DMS 273 treated with DMSO at 0.1 percent for 48 hours (cell line): ENCODE results near the gene PI4KA.
"Not testable (repeated sequence)": the region's sequence is repeated elsewhere in the genome, so short reads cannot be mapped to it uniquely, and the experiment has no call there.

Source experiments
- DNase-seq: peaks from one replicate; lab custom pipeline; 2025; lab: John Stamatoyannopoulos, UW

The PI4KA gene

DNA sequence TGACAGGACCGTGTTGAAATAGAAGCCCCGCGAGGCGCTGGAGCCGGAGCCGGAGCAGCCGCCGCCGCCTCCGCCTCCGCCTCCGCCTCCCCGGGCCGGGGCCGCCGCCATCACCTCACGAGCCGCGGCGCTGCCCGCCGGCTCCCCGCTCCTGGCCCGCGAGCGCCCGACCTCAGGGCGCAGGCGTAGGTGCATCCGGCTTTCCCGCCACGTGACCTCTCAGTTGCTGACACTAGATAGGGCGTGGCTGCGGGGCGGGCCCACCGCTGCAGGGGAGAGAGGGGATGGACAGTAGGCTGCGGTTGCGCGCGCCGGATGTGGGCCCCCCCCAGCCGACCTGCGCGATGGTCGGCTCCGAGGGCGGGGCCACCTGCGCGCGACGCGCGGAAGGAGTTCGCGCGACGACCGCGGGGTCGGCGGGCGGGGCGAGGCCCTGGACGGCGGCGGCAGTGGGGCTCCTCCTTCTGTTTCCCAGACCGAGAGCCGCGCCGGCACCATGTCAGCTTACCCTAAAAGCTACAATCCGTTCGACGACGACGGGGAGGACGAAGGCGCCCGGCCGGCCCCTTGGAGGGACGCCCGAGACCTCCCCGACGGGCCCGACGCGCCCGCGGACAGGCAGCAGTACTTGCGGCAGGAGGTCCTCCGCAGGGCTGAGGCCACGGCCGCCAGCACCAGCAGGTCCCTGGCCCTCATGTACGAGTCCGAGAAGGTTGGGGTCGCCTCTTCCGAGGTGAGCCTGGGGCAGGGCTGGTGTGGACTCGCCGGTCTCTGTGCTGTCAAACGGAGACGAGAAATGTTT, at the start of gene PI4KA, which contains the start of gene SNAP29:
Gene PI4KA (minus strand): TSS at position 197 of the 802 bp plus-strand sequence. CDS start 86 bp downstream, at position 111.
Gene SNAP29 (plus strand): TSS at position 393 of the 802 bp plus-strand sequence. CDS start 104 bp downstream, at position 497.
- peak; percentile 76 for DNase-seq

DNA sequence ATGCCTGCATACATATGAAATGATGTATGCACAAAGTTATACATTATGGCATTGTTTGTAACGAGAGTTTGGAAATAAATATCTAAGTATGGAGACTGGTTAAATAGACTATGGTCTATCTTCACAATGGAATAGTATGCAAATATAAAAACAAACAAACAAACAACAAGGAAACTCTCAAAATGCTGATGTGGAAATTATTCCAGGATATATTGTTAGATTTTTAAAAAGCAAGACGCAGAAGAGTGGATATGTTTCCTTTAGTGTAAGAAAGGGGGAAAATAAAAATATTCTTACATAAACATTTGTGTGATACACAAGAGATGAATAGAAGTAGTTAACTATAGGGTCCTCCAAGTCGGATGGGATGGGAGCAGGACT, 47.8 kb upstream of the PI4KA start:
- no peak for DNase-seq

DNA sequence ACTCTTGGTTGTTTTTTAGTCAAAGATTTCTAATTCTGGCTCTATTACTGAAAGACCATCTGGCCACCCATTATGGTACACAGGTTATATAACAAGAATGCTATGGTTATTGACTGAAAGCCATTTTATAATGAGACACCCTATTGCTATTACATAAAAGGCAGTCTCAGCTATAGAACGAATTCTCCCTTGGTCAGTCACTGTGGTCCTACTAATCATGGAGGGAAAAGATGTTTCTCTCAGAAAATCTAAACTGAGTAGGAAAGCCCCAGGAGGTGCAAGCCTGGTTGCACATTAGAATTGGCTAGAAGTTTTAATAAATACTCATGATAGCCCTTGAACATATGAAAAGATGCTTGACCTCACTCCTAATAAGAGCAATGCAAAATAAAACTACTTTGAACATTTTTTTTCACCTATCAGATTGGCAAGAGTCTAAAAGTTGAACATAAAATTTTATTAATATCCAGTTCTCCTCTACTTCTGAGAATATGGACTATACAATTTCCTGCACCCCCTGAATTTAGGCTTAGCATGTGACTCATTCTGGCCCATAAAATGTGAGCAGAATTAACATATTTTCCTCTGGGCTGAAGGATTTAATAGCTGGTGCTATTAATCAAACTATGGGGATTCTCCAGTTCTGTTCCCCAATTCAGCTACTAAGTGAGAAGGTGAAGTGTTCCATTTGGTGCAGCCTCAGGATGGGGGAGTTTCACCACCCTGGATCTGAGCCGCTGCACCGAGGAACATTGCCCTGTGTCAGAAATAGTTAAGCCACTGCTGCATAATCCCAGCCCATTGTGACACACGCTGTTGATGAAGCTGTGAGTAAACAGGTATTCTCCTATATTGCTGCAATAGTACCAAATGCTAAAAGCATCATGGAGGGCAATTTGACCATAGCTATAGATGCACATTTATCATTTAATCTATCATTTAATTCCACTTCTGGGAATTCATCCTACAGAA, 47.1 kb upstream of the PI4KA start:
- DNase-seq = peak; percentile 34

DNA sequence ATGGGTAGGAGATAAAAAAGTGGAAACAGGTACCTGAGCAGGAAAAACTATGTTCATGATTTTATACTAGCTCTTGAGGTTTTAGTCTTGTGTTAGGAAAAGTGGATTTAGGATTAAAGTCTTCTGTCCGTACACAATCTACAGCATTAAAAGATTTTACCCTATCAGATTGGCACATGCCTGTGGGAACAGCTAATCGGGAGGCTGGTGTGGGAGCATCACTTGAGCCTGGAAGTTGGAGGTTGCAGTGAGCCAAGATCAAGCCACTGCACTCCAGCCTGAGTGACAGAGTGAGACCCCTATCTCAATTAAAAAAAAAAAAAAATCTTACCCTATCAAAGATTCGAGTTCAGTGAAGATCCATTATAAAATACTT, 46.4 kb upstream of the PI4KA start:
- DNase-seq = peak; percentile 21

DNA sequence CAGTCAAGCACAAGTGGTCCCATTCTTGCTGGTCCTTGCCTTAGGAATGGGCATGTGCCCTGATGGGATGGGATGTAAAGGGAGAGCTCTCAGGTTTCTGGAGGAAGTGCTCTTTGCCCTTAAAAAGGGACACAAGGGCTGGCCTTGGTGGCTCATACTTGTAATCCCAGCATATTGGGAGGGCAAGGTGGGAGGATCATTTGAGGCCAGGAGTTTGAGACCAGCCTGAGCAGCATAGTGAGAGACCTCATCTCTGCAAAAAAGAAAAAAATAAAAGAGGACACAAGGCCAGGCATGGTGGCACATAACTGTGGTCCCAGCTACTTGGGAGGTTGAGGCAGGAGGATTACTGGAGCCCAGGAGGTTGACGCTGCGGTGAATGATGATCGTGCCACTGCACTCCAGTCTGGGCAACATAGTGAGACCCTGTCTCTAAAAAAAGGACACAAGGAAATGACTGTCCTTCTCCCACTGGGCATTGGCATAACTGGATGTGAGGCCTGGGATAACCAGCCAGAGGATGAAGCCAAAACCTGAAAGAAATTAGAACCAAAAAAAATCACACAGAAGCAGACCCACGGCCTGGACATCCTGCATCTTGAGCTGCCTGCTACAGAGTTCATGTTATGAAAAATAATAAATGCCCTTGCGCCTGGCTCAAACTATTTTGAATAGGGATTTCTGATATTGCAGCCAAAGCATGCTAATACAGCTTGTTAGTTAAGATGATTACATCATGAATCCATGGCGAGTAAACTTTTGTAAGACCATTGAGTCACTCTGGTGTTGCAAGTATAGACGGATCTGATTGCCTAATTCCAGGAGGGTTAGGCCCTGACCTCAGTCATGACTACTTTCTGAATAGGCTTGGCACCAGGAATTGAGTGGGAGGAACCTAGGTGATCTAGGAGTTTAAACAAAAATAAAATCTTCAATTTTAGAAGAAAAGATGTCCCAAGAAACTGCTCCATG, 45.7 kb upstream of the PI4KA start:
- peak; percentile 21 for DNase-seq

DNA sequence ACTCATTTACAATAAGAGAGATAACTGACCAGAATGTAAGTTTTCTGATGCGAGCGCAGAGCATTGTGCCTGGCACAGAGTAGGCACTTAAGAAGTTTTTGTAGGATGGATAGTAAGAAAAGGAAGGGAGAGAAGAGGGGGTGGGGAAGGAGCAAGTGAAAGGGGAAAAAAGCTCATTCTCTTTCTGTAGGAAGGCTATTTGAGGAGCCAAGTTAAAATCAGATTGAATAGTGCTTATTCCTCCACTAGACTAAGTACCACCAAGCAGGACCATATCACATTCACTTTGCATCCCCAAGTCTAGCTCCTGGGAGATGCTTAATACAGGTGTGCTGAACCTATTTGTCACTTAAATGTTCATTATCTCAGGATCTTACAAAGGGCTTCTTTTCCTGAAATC, 44.5 kb upstream of the PI4KA start:
- no peak for DNase-seq

DNA sequence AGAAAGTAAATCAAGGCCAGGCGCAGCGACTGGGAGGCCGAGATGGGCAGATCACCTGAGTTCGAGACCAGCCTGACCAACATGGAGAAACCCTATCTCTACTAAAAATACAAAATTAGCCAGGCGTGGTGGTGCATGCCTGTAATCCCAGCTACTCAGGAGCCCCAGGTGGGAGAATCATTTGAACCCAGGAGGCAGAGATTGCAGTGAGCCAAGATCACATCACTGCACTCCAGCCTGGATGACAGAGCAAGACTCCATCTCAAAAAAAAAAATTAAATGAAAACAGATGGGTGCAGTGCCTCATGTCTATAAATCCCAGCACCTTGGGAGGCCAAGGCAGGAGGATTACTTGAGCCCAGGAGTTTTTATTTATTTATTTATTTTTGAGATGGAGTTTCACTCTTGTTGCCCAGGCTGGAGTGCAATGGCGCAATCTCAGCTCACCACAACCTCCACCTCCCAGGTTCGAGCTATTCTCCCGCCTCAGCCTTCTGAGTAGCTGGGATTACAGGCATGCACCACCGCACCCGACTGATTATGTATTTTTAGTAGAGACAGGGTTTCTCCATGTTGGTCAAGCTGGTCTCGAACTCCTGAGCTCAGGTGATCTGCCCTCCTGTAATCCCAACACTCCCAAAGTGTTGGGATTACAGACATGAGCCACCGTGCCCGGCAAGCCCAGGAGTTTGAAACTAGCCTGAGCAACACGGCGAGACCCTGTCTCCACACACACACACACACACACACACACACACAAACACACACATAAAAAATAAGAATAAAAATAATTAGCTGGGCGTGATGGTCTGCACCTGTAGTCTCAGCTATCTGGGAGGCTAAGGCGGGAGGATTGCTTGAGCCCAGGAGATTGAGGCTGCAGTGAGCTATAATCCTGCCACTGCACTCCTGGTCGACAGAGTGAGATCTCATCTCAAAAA, 42.8 kb upstream of the PI4KA start:
- DNase-seq = not testable (repeated sequence)

DNA sequence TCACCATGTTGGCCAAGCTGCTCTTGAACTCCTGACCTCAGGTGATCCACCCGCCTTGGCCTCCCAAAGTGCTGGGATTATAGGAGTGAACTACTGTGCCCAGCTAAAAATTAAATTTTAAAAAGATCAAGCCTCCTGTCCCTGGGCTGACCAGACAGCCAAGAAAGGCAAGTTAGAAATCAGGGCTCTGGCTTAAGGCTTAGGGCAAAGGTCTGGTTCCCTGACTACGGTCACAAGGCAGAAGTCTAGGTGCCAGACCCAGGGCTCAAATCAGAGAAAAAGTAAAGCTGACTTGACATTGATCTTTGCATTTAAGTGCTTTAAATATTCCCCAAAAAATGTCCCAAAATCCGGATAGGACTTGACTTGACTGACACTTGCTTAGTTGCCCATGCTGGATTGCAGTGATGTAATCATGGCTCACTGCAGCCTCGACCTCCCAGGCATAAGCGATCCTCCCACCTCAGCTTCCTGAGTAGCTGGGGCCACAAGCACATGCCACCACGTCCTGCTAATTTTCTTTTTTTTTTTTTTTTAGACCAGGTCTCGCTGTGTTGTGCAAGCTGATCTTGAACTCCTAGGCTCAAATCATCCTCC, 41.3 kb upstream of the PI4KA start:
- no peak for DNase-seq

DNA sequence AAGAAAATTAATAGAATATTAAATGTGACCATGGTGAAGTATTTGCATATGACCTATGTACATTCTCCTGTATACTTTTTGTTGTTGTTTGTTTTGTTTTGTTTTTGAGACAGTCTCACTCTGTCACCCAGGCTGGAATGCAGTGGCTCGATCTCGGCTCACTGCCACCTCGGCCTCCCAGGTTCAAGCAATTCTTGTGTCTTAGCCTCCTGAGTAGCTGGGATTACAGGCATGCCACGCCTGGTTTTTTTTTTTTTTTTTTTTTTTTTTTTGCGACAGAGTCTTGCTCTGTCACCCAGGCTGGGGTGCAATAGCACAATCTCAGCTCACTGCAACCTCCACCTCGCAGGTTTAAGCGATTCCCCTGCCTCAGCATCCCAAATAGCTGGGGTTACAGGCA, 39.1 kb upstream of the PI4KA start:
- DNase-seq = not testable (repeated sequence)

DNA sequence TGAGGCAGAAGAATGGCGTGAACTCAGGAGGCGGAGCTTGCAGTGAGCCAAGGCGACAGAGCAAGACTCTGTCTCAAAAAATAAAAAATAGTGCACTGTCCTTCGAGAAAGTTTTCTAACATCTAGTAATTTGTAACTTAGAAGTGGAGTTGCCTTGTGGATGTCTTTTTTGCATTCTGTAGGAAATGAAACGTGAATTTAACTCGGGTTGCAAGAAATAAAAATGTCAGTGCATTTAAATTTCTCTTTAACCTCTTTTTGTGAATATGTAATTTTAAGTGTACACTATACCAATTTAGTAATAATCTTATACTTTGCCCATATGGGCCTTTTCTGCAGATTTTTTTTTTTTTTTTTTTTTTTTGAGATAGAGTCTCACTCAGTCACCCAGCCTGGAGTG, 32.4 kb upstream of the PI4KA start:
- DNase-seq = no peak

DNA sequence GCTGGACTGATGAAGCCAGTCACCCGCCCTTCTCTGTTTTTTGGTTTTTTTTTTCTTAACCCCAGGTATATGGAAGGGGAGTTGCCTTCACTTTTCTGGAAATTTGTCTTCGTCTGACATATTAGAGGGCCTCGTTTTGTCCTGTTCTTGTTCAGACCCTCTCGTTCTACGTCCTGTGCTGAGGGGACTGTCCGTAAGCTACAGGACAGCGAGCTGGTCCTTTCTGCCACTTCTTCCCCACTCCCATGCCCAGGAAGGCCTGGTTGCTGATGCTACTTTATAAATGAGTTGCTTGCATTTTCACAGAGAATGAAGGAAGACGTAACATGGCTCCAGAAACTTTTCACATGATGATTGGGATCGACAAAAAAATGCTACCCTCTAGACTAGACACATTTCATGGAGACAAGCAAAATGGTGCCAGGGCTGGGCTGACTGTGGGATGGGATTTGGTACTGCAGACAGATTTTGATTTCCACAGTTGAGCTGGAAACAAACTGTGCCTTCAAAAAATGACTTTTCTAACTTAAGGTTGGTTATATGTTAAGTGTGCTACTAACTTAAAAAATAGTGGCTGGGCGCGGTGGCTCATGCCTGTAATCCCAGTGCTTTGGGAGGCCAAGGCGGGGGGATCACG, 31.4 kb upstream of the PI4KA start:
- DNase-seq = no peak

DNA sequence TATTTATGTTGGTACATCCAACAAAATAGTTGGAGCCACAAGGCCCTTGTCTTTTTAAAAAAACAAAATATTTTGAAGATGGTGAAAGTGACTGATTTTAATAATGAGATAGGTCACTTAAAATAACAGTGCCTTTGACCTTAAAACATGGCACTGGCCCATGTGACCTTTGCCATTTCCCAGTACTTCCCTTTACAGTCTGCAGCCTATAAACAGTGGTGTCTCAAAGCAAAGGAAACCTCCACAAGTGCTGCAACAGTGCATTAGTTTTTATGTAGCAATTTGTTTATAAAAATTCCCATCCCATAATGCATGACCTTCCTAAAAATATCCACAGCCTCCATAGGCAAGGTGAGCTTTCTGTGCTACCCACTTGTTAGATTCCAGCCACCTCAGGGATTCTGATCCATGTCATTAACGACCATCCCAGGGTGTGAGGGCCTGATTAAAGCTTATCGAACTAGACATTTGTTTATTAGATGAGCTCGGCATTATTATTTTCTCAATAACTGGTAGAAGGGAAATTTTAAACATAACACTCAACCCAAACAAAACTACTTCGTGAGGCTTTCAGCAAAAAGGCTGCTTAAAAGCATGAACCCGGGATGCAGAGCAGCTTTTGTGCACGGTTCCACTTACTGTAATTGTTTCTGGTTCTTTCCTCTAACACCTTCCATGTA, 30.6 kb upstream of the PI4KA start:
- DNase-seq = no peak

DNA sequence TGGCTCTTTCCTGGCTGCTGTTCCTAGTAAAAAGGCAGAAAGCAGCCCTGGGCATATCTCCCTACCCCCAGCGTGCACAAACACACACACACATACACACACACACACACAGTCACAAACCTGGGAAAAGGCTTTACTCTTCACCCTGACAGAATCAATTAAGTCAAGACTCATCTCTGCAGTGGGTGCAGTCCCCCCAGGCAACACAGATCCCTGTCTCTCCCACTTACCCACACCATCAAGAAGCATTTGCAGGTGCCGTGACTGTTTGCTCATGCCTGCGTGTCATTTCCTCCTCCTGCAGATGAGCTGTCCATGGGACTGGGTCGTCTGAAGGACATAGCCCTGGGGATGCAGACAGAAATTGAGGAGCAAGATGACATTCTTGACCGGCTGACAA, 28.8 kb upstream of the PI4KA start:
- no peak for DNase-seq

DNA sequence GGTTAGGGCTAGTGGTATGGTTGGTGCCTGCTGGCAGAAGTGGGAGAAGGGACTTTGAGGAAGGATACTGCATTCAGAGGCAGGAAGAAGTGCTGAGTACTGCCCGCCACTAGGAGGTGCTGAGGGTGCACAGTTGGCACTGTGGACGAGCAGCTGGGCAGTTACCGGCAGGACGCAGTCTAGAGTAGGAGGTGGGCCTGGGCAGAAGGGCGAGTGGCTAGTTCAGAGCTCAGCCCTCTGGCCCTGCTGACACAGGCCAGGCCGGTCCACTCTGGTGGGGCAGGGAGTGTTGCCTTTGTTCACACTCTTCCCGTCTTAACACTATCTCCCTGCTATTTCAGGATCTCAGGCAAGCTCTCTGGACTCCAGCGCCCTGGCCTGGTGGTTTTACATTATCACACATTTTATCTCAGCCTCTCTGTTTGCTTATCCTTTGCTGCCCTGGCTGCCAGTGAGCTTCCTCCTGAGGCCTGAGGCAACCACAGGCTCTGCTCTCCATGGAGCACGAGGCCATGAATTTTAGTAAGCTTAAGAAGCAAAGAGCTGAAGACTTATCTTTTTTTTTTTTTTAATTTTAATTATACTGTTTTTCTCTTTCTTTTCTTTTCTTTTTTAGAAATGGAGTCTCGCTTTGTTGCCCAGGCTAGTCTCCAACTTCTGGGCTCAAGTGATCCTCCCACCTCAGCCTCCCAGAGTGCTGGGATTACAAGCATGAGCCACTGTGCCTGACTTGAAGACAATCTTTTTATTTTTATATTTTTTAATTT, 27.1 kb upstream of the PI4KA start:
- DNase-seq = peak; percentile 20

DNA sequence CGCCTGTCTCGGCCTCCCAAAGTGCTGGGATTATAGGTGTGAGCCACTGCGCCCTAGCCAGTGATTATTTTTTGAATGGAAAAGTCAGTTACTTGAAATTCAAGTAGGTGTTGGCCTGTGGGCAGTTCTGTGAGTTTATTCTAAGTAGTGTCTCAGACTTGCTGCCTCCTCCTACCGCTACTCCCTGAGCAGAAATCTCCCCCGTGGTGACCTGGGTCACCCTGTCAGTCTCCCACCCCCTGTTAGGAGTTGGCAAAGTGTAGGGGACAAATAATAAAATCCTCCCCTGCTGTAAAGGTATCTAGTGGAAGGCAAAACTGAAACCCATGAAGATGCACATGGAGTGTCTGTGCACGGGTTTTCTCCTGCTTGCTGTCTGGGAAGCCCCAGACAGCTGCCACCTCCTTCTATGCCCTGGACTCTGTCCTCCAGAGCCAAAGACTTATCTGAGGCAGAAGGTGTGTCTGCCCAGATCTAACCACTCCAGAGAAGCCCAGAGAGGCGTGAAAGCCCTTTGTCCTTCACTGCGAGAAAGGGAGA, 26.5 kb upstream of the PI4KA start:
- no peak for DNase-seq

DNA sequence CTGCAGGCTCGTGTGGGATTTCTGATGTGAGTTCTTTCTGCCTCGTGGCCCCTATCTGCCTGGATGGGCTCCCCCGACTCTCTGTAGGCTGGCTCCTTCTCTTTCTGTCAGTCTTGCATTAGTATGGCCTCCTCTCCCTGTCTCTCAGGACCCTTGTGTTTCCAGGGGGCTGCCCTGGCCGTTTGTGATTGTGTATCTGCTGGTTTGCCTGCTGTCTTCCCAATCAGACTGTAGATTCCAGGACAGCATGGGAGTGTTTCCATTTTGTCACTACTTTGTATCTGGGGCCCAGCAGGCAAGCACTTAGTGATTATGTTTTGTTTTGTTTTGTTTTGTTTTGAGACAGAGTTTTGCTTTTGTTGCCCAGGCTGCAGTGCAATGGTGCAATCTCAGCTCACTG, 25.8 kb upstream of the PI4KA start:
- DNase-seq = no peak

DNA sequence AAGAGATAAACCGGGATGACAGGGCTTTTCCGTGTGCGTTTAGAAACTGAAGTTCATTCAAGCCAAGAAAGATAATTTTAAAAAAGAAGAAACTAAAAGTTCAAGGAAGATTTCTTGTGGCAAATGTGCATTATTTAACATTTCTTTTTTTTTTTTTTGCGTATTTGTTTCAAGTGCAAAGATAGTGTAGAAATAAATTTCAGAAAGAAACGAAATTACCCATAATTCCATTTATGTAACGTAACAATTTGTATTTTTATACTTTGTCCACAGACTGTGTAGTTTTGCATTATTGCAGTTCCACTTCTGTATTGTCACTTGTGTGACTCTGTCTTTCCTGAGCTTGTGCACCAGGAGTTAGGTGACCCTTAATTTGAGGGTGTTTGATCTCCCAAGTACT, 24.2 kb upstream of the PI4KA start:
- DNase-seq = no peak
